Stimulated activated naive CD4-positive, alpha-beta T cell treated with Interleukin-2 at 50 U/mL for 16 hours (primary cell): ENCODE data around the gene DUSP28.

ENCODE experiments used
- DNase-seq: peaks from one replicate; lab custom pipeline; 2025; lab: John Stamatoyannopoulos, UW

Gene DUSP28

DNA sequence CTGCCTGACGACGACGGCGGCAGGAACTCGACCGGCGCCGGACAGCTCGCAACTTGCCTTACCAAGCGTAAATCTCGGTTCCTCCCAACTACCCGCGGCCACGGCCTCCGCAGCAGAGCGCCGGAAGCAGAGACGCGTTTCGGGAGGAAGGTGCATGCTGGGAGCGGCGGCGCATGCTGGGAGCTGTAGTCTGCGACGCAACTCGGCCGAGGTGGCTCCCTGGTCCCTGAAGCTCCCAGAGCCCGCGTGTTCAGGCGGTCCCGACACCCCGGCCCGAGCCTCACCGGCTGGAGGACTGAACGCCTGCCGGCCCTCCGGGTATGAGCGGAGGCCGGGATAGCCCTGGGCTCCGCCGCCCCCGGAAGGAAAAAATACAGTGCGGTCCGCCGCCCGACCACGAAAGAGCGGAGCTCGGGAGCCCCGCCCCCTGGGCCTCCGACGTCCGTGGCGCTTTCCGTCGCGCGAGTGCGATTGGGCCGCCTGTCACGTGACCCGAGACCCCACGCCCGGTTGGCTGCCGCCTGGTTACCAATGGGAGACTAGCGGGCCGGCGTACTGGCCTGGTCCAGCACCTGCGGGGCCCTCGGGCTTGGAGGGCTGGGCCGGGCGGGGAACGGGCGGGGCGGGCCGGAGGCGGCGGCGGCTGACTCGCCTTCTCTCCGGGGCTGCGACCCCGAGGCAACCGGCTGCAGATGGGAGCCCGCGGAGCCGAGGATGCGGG is 26.2 kb downstream of the DUSP28 start, which contains the start of gene CAPN10:
Gene CAPN10 (plus strand): TSS at position 537 of the 721 bp plus-strand sequence. CDS start 178 bp downstream, at position 715.
- DNase-seq, result peak; percentile 97

GRCh38 chr2:240586919-240587800 is 27.0 kb downstream of the DUSP28 start:
- DNase-seq, result peak; percentile 62

DNA sequence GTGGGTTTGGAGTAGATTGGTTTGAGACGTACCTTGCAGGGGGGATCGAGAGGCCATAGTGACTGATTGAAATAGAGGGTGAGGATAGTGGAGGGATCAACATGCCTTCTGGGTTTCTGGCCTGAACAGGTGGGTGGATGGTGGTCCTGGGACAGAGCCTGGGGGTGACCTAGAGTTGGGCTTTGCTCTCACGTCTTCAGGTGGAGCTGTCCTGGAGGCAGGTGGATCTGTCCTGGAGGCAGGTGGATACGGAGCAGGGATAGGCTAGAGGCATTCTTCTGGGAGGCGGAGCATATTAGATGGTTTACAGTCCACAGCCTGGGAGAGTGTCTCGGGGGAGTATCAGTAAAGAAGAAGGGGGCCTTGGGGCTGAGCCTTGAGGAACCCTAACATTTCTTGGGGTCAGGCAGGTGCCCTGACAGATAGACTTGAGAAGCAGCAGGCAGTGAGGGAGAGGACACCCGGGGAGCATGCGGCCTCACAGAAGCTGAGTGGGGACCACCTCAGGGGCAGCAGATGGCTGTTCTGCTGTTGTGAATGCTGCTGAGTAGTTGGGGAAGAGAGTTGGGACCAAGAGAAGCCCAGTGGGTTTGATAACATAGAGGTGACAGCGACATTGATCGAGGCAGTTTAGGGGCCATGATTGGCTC is 28.0 kb downstream of the DUSP28 start:
- DNase-seq, result no peak

GRCh38 chr2:240588669-240589068 is 28.5 kb downstream of the DUSP28 start:
- DNase-seq, result no peak

GRCh38 chr2:240589375-240589774 is 29.2 kb downstream of the DUSP28 start:
- no peak for DNase-seq

- no peak for DNase-seq
These were observed 29.8 kb downstream of the DUSP28 start for GRCh38 chr2:240589850-240590525.

GRCh38 chr2:240590681-240591111 is 30.5 kb downstream of the DUSP28 start:
- DNase-seq, result no peak

GRCh38 chr2:240591226-240591625 is 31.1 kb downstream of the DUSP28 start:
- DNase-seq, result no peak

DNA sequence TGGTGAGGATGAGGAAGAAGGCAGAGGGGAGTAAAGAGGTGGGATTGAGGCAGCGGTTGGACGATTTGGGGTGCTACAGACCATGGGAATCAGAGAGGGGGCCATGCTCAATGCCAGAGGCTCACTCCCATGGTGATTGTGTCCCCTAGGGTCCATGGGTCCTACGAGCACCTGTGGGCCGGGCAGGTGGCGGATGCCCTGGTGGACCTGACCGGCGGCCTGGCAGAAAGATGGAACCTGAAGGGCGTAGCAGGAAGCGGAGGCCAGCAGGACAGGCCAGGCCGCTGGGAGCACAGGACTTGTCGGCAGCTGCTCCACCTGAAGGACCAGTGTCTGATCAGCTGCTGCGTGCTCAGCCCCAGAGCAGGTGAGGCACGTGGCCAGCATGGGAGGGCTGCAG is 31.6 kb downstream of the DUSP28 start:
- no peak for DNase-seq

DNA sequence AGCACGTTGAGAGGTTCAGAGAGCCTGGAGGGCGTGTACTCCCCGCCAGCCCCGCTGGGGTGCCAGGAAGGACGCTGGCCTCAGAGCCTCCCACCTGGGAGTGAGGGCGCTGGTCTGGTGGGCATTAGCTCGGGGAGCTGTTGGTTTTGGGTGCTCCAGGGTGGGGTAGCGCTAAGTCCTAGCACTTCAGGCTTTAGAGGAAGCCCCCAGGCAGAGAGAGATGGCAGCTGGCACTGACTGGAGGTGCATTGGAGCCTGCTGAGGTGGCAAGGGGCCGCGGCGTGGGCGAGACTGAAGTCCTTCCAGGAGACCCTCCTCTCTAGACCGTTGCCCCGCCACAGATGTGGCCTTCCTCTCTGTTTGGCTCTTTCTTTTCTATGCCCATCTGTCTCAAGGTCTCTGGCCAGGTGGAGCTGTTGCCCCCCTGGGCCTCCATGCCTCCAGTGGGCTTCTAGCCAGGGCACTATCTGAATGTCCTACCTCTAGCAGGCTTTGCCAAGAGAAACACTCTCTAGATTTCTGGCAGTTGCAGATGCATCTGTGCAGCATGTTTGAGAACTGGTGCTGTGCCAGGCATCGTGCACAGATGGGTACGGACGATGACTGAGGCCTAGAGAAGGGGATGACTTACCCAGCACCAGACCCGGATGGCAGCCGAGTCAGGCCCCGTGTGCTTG is 33.0 kb downstream of the DUSP28 start:
- DNase-seq, result no peak

DNA sequence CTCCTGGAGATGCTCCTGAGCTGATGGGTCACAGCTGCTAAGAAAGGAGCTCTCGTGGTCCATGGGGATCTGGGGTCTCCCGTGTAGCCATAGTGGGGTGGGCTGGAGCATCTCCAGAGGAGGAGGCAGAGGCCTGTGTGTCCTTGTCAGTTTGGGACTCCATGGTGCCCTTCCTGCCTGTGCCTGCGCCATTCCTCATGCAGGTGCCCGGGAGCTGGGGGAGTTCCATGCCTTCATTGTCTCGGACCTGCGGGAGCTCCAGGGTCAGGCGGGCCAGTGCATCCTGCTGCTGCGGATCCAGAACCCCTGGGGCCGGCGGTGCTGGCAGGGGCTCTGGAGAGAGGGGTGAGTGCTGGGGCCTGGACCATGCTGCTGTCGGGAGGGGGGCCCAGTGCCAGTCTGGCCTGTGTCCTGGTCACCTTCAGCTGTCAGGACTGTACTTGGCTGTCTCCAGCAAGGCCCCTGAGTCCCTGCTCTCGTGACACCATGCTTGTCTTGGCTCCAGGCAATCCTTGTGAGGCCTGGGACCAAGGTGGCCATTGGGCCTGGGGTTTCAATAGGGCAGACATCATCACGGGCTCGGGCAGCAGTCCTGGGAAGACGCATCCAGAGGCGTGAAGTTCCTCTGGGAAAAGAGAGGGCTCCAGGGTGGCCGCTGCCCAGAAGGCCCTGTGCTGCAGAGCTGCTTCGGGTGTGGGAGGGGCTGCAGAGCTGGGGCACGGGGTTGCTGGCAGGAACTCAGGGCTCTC is 33.7 kb downstream of the DUSP28 start:
- DNase-seq, result no peak

DNA sequence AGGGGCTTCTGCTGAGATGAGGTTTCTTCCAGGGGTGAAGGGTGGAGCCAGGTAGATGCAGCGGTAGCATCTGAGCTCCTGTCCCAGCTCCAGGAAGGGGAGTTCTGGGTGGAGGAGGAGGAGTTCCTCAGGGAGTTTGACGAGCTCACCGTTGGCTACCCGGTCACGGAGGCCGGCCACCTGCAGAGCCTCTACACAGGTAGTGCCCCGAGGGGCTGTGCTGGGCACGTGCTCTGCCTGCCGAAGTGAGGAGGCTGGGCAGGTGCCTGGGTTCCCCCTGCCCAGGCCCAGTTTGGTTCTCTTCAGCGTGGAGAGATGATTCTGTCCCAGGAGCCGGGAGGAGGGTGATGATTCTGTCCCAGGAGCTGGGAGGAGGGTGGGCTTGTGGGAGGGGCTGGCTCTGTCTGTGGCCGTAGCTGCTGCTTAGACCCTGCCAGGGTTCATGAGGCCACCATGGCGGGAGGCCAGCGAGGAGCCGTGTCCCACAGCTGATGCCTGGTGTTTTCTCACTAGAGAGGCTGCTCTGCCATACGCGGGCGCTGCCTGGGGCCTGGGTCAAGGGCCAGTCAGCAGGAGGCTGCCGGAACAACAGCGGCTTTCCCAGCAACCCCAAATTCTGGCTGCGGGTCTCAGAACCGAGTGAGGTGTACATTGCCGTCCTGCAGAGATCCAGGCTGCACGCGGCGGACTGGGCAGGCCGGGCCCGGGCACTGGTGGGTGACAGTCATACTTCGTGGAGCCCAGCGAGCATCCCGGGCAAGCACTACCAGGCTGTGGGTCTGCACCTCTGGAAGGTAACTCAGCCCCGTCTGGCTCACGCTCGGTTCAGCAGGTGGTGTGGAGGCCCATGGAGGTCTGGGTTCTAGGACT is 34.6 kb downstream of the DUSP28 start:
- no peak for DNase-seq

DNA sequence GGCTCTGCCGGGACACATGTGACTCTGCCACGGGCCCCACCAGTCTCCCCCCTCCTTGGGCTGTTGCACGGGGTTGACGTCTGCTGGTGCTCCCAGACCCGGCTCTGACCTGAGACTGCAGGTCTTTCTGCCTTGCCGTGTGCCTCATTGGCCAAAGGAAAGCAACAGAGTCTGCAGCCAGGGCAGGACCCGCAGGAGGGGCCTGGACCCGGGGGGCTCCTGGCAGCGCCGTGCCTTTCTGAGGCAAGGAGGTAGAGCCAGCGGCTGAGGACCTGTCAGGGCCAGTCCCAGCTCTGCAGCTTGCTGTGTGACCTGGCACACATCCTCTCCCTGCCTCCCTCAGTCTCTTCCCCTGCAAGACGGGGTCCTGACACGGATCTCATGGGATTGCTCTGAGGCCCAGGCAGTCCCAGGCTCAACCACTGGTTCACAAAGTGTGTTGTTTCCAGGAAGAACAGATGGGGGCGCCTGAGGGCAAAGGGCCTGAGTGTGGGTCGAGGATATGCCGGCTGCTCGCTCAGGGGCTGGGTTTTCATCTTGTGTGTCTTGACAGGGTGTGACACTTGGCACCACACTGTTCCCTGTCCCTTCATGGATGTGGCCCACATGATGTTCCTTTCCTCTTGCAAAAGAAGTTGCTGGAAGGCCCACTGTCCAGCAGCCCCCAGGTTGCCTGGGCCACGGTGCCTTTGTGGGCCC is 35.4 kb downstream of the DUSP28 start:
- no peak for DNase-seq

GRCh38 chr2:240596080-240596460 is 35.9 kb downstream of the DUSP28 start:
- no peak for DNase-seq

- DNase-seq, result no peak
These were observed 36.4 kb downstream of the DUSP28 start for GRCh38 chr2:240596491-240596931.

- DNase-seq, result no peak
These were observed 36.9 kb downstream of the DUSP28 start for GRCh38 chr2:240597054-240597418.

DNA sequence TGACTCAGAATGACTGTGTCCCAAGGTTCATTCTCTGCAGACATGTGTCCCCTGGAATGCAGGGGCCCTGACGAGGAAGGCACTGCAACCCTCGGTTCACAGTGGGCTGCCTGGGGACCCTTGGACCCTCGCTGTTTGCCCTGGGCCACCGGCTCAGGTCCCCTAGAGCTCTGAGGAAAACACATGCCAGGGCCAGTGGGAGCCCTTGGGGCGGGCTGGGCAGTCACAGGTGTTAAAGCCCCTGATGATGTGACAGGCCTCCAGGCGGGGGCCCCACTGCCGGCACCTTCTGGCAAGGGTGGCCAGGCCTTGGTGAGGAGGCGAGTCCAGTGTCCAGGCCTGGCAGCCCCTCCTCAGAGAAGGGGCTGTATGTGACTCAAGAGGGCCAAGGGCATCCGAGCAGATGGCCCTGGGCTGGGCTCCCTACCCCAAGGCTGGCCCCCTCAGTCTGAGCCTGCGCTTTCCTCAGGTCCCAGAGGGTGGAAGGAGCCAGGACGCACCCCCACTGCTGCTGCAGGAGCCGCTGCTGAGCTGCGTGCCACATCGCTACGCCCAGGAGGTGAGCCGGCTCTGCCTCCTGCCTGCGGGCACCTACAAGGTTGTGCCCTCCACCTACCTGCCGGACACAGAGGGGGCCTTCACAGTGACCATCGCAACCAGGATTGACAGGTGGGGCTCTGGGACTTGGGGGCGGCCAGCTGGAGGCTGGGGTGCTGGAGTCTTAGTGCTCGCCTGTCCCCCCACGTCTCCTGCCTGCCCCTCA is 37.4 kb downstream of the DUSP28 start:
- no peak for DNase-seq

DNA sequence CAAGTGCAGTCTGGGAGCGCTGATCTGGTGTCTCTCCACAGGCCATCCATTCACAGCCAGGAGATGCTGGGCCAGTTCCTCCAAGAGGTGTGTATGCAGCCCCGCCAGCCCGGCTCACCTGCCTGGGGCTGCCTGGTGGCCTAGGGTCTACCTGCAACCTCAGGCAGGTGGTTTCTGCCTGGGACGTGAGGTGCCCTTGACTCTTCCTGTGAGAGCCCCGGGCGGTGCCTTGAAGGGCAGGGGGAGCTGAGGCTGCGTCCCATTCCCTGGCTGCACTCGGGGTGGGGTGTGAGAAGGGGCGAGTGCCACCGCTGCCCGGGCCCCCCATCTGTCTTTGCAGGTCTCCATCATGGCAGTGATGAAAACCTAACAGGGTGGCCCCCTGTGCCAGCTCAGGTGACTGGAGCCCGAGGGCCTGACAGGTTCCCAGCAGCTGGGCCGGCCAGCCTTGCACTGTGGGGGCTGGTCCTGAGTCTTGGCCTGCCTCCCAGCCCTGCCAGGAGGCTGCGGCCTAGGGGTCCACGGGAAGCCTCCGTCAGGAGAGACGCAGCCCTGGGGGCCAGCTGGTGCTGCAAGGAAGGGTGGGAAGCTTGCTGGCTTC is 38.3 kb downstream of the DUSP28 start:
- DNase-seq, result no peak
